Astrocyte of the spinal cord (primary cell): ENCODE data around the gene BAHCC1.
A peak's percentile ranks its signal among the peaks of the same experiment; 100 is the strongest.

Source experiments
- DNase-seq: peaks from one replicate; pipeline ENCODE4 v3.0.0; 2011; ENCODE audit warnings: low read depth, low spot score
- H3K4me3 ChIP-seq: 2 replicates; pipeline ENCODE4 v1.5.1; 2011; ENCODE audit warnings: low read depth, mild to moderate bottlenecking, low read length, moderate library complexity
- CTCF ChIP-seq: IDR thresholded peaks from 2 replicates; pipeline ENCODE4 v1.5.1; 2012; ENCODE audit warnings: low read depth, mild to moderate bottlenecking, low read length, inconsistent platforms
- in situ Hi-C: cut with HindIII; loops from 2 replicates; pipeline ENCODE4 v1.10.0; 2017; ENCODE audit warnings: low sequenced_read_pairs

Gene BAHCC1

GRCh38 chr17:81370294-81370693 is 25.0 kb upstream of the BAHCC1 start:
- no peak overlapping the region for H3K4me3 ChIP-seq
- TF ChIP-seq CTCF = no peak
- no peak for DNase-seq
- in situ Hi-C loops = no loop called here

- TF ChIP-seq CTCF = peak; percentile 65
- no peak overlapping the region for H3K4me3 ChIP-seq
- no peak for DNase-seq
- in situ Hi-C loops = no loop called here
Observed at GRCh38 chr17:81371910-81372760, 23.1 kb upstream of the BAHCC1 start.

DNA sequence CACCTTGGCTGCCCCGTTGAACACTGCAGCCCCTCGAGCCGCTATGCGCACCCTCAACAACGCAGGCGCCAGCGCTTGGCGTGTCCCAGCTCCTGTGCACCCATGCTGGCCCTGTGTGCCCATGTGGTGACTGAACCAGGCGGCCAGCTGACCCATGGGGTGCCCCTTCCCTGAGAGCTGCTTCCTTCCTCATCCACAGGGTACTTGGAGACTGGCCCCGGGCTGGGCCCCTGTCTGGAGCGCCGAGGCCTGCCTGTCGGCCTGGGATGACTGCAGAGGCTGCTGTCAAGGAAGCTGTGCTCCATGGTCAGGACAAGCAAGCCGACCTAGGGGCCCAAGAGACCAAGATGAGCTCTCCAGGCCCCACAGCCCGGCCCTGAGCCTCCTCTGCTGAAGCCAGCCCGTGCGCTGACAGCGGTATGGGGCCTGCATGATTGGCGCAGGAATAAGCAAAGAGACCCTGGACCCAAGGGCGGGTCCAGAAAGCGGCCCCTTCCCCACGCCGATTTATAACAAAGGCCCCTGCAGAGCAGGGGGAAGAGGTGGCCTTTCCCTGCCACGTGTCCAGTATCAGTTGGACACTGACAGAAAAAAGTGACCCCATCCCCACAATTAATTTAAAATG is 21.6 kb upstream of the BAHCC1 start:
- no peak overlapping the region for H3K4me3 ChIP-seq
- no peak for TF ChIP-seq CTCF
- no peak for DNase-seq
- in situ Hi-C loops = no loop called here

- in situ Hi-C loops = no loop called here
- H3K4me3 ChIP-seq = no peak overlapping the region
- TF ChIP-seq CTCF = no peak
- DNase-seq = no peak
Observed at GRCh38 chr17:81374890-81375289, 20.4 kb upstream of the BAHCC1 start.

- no peak for TF ChIP-seq CTCF
- H3K4me3 ChIP-seq = no peak overlapping the region
- DNase-seq = no peak
- in situ Hi-C loops = no loop called here
Observed at GRCh38 chr17:81376946-81377714, 18.1 kb upstream of the BAHCC1 start.

- in situ Hi-C loops = no loop called here
- TF ChIP-seq CTCF = no peak
- no peak overlapping the region for H3K4me3 ChIP-seq
- no peak for DNase-seq
Observed at GRCh38 chr17:81378941-81379511, 16.2 kb upstream of the BAHCC1 start.
